Measurements from ENCODE around the gene DPYD. TPM values are rescaled to one million over a fixed set of nuclear protein-coding genes. Genes with fewer than 3 reads are reported as not detected.

The DPYD gene
- total RNA-seq, 1 donor from 2014 or later = 8.8 TPM

DNA sequence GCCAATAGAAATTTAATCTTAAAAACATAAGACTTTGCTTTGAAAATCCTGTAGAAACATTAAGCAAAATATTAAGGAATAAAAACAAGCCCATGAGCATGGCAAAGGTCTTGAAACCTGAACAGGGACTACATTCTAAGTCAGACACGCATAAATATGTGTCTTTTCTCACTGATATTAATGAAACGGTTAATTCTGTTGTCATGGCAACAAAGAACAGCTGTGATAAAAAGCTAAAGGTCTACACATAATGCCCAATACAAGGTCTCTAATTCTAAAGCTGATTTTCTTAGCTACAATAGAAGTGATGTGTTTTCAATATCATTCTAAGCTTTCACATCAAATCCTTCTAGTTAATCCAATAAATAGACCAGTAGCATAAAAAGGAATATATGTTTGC is 867.6 kb downstream of the DPYD start:
- H3K36me3 Mint-ChIP-seq (ENCODE audit: low read depth, unreplicated experiment) = no peaks in the 10 kb centered on the region
- no peak for TF ChIP-seq EZH2 (IDR thresholded peaks at IDR 0.05; ENCODE audit: insufficient read depth, low read length)
- TF ChIP-seq, protein P1, sequence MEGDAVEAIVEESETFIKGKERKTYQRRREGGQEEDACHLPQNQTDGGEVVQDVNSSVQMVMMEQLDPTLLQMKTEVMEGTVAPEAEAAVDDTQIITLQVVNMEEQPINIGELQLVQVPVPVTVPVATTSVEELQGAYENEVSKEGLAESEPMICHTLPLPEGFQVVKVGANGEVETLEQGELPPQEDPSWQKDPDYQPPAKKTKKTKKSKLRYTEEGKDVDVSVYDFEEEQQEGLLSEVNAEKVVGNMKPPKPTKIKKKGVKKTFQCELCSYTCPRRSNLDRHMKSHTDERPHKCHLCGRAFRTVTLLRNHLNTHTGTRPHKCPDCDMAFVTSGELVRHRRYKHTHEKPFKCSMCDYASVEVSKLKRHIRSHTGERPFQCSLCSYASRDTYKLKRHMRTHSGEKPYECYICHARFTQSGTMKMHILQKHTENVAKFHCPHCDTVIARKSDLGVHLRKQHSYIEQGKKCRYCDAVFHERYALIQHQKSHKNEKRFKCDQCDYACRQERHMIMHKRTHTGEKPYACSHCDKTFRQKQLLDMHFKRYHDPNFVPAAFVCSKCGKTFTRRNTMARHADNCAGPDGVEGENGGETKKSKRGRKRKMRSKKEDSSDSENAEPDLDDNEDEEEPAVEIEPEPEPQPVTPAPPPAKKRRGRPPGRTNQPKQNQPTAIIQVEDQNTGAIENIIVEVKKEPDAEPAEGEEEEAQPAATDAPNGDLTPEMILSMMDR (IDR thresholded peaks at IDR 0.05; ENCODE audit: insufficient read depth, low read depth, low read length) = no peak

DNA sequence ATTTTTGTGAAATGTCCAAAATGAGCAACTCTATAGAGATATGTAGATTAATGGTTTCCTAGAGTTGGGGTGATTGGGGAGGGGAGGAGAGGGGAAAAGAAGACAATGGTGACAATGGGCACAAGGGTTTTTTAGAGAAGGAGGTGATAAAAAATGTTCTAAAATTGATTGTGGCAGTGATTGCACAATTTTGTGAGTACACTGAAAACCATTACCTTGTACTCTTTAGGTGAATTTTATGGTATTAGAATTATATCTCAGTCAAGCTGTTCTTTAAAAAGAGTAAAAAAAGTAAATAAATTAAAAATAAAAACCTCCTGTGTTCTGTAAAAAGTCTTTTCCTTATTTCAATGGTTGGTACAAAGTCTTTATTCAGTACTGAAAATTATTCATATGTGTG is 869.0 kb downstream of the DPYD start:
- no peaks in the 10 kb centered on the region for H3K79me2 ChIP-seq (ENCODE audit: insufficient read depth, low read length)
- H3K9me3 Mint-ChIP-seq (ENCODE audit: unreplicated experiment) = peaks cover 4% of the 10 kb centered on the region
- no peak for DNase-seq (ENCODE audit: low read depth)

More for the DNA sequence above, 867.6 kb downstream of the DPYD start:
- H3K27me3 Mint-ChIP-seq (ENCODE audit: low read depth, unreplicated experiment) = no peaks in the 10 kb centered on the region
- no peaks in the 10 kb centered on the region for H3K4me1 Mint-ChIP-seq (ENCODE audit: low read depth, unreplicated experiment)
- Histone ChIP-seq H4K20me1 (ENCODE audit: insufficient read depth, low read length) (no peaks in the 10 kb centered on the region), H3K4me2 (ENCODE audit: low read length) (no peak overlapping the region), H3K4me3 (ENCODE audit: insufficient read depth, low read depth, low read length) (no peak overlapping the region), H3K27me3 (ENCODE audit: insufficient read depth, low read length) (no peaks in the 10 kb centered on the region), H3K36me3 (ENCODE audit: insufficient read depth, low read length) (no peaks in the 10 kb centered on the region), H3K4me1 (ENCODE audit: insufficient read depth, low read length) (no peaks in the 10 kb centered on the region), H2AFZ (ENCODE audit: low read depth, low read length) (no peak overlapping the region), H3K27ac (ENCODE audit: low read depth, low read length) (no peak overlapping the region), H3K9me3 (ENCODE audit: insufficient read depth, low read depth, low read length) (peaks cover 12% of the 10 kb centered on the region), H3K9ac (ENCODE audit: low read length) (no peak overlapping the region), H3K79me2 (ENCODE audit: insufficient read depth, low read length) (no peaks in the 10 kb centered on the region)
- FAIRE-seq (peak; percentile 80), DNase-seq (ENCODE audit: low read depth) (no peak)
- H3K27ac Mint-ChIP-seq (ENCODE audit: unreplicated experiment) = no peak overlapping the region
- H3K9me3 Mint-ChIP-seq (ENCODE audit: unreplicated experiment) = peaks cover 4% of the 10 kb centered on the region
- no peak overlapping the region for H3K4me3 Mint-ChIP-seq (ENCODE audit: unreplicated experiment)

DNA sequence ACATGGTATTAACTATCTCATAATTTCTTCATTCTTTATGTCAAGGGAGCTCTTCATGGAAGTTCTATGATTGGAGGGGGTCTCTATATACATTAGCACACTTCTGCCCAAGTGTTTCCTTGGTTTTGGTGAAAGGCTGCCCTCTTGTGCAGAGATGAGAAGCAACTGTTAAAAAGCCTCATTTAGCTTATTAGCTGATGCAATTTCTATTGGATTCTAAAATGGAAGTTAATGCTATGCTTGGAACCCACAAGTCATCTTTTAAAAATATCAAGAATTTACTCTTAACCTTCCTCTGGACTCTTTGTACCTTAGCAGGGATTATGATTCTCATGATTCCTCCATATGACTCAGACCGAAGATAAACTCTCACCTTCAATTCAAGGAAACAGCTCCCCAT is 870.3 kb downstream of the DPYD start:
- peak; percentile 38 for DNase-seq (ENCODE audit: low read depth)
- Histone ChIP-seq H3K27me3 (ENCODE audit: insufficient read depth, low read length) (no peaks in the 10 kb centered on the region), H4K20me1 (ENCODE audit: insufficient read depth, low read length) (no peaks in the 10 kb centered on the region), H3K4me3 (ENCODE audit: insufficient read depth, low read depth, low read length) (no peak overlapping the region), H3K9ac (ENCODE audit: low read length) (no peak overlapping the region), H3K79me2 (ENCODE audit: insufficient read depth, low read length) (no peaks in the 10 kb centered on the region), H3K36me3 (ENCODE audit: insufficient read depth, low read length) (no peaks in the 10 kb centered on the region), H3K27ac (ENCODE audit: low read depth, low read length) (no peak overlapping the region), H3K9me3 (ENCODE audit: insufficient read depth, low read depth, low read length) (no peaks in the 10 kb centered on the region), H2AFZ (ENCODE audit: low read depth, low read length) (no peak overlapping the region), H3K4me2 (ENCODE audit: low read length) (no peak overlapping the region), H3K4me1 (ENCODE audit: insufficient read depth, low read length) (no peaks in the 10 kb centered on the region)
- no peaks in the 10 kb centered on the region for H3K27me3 Mint-ChIP-seq (ENCODE audit: low read depth, unreplicated experiment)
- no peaks in the 10 kb centered on the region for H3K4me1 Mint-ChIP-seq (ENCODE audit: low read depth, unreplicated experiment)
- H3K36me3 Mint-ChIP-seq (ENCODE audit: low read depth, unreplicated experiment) = no peaks in the 10 kb centered on the region
- H3K4me3 Mint-ChIP-seq (ENCODE audit: unreplicated experiment) = no peak overlapping the region
- no peak for TF ChIP-seq EZH2 (IDR thresholded peaks at IDR 0.05; ENCODE audit: insufficient read depth, low read length)
- TF ChIP-seq, protein P1 (IDR thresholded peaks at IDR 0.05; ENCODE audit: insufficient read depth, low read depth, low read length) = peak; percentile 32
- no peaks in the 10 kb centered on the region for H3K9me3 Mint-ChIP-seq (ENCODE audit: unreplicated experiment)
- peak overlapping the region; percentile 0 for H3K27ac Mint-ChIP-seq (ENCODE audit: unreplicated experiment)
- peak; percentile 67 for FAIRE-seq

More for the DNA sequence above, 869.0 kb downstream of the DPYD start:
- Histone ChIP-seq H3K4me2 (ENCODE audit: low read length) (no peak overlapping the region), H3K27me3 (ENCODE audit: insufficient read depth, low read length) (no peaks in the 10 kb centered on the region), H3K9me3 (ENCODE audit: insufficient read depth, low read depth, low read length) (peaks cover 6% of the 10 kb centered on the region), H2AFZ (ENCODE audit: low read depth, low read length) (no peak overlapping the region), H3K27ac (ENCODE audit: low read depth, low read length) (no peak overlapping the region), H4K20me1 (ENCODE audit: insufficient read depth, low read length) (no peaks in the 10 kb centered on the region), H3K4me1 (ENCODE audit: insufficient read depth, low read length) (no peaks in the 10 kb centered on the region), H3K4me3 (ENCODE audit: insufficient read depth, low read depth, low read length) (no peak overlapping the region), H3K36me3 (ENCODE audit: insufficient read depth, low read length) (no peaks in the 10 kb centered on the region), H3K9ac (ENCODE audit: low read length) (no peak overlapping the region)
- no peaks in the 10 kb centered on the region for H3K4me1 Mint-ChIP-seq (ENCODE audit: low read depth, unreplicated experiment)
- no peak overlapping the region for H3K27ac Mint-ChIP-seq (ENCODE audit: unreplicated experiment)
- no peaks in the 10 kb centered on the region for H3K36me3 Mint-ChIP-seq (ENCODE audit: low read depth, unreplicated experiment)
- no peaks in the 10 kb centered on the region for H3K27me3 Mint-ChIP-seq (ENCODE audit: low read depth, unreplicated experiment)
- no peak overlapping the region for H3K4me3 Mint-ChIP-seq (ENCODE audit: unreplicated experiment)
- TF ChIP-seq EZH2 (IDR thresholded peaks at IDR 0.05; ENCODE audit: insufficient read depth, low read length) = no peak
- no peak for FAIRE-seq

Measured in astrocyte (in vitro differentiated cells and primary cell).